HG03354 (cell line): Measurements from ENCODE around the gene KRTAP9-2.
"Not testable (repeated sequence)": the region's sequence is repeated elsewhere in the genome, so short reads cannot be mapped to it uniquely, and the experiment has no call there.

Experiments used
- ATAC-seq: cut with Tn5 transposase; IDR thresholded peaks from one replicate; pipeline ENCODE4 v1.9.1; 2021; ENCODE audit warnings: mild to moderate bottlenecking; ENCODE audit not compliant: unreplicated experiment, poor library complexity, severe bottlenecking

KRTAP9-2 gene

GRCh38 chr17:41226598-41227095 is at the start of gene KRTAP9-2:
Gene KRTAP9-2 (plus strand): TSS chr17:41226648. CDS start chr17:41226655, 7 bp downstream.
- not testable (repeated sequence) for ATAC-seq

GRCh38 chr17:41176744-41177387 is 49.6 kb upstream of the KRTAP9-2 start:
- ATAC-seq, result no peak

- ATAC-seq, result no peak
Observed at GRCh38 chr17:41177727-41178271, 48.6 kb upstream of the KRTAP9-2 start, which contains the start of gene KRTAP4-2. Gene KRTAP4-2 (minus strand): TSS chr17:41178221. CDS start chr17:41178164, 57 bp downstream.

- ATAC-seq, result no peak
Observed at GRCh38 chr17:41178341-41178740, 48.1 kb upstream of the KRTAP9-2 start.

GRCh38 chr17:41178843-41179616 is 47.4 kb upstream of the KRTAP9-2 start:
- ATAC-seq, result no peak

- no peak for ATAC-seq
Observed at GRCh38 chr17:41184480-41184961, 41.9 kb upstream of the KRTAP9-2 start, which contains the start of gene KRTAP4-1. Gene KRTAP4-1 (minus strand): TSS chr17:41184911. CDS start chr17:41184854, 57 bp downstream.

- ATAC-seq, result no peak
Observed at GRCh38 chr17:41185001-41185400, 41.4 kb upstream of the KRTAP9-2 start.

GRCh38 chr17:41186872-41187271 is 39.6 kb upstream of the KRTAP9-2 start:
- no peak for ATAC-seq

GRCh38 chr17:41189837-41190318 is 36.6 kb upstream of the KRTAP9-2 start, which contains the start of gene KRTAP9-1:
Gene KRTAP9-1 (plus strand): TSS chr17:41189887. CDS start chr17:41189887, 0 bp downstream.
- not testable (repeated sequence) for ATAC-seq

GRCh38 chr17:41190328-41190727 is 36.1 kb upstream of the KRTAP9-2 start:
- no peak for ATAC-seq

- ATAC-seq, result no peak
Observed at GRCh38 chr17:41196068-41196467, 30.4 kb upstream of the KRTAP9-2 start.

- no peak for ATAC-seq
Observed at GRCh38 chr17:41199421-41200078, 26.9 kb upstream of the KRTAP9-2 start.

GRCh38 chr17:41211845-41212466 is 14.5 kb upstream of the KRTAP9-2 start:
- no peak for ATAC-seq

GRCh38 chr17:41212524-41213169 is 13.8 kb upstream of the KRTAP9-2 start:
- ATAC-seq, result no peak

- no peak for ATAC-seq
Observed at GRCh38 chr17:41215681-41216080, 10.8 kb upstream of the KRTAP9-2 start.

- no peak for ATAC-seq
Observed at GRCh38 chr17:41223821-41224220, 2.6 kb upstream of the KRTAP9-2 start.

- ATAC-seq, result no peak
Observed at GRCh38 chr17:41226051-41226450, 397 bp upstream of the KRTAP9-2 start.

- no peak for ATAC-seq
Observed at GRCh38 chr17:41230094-41230493, 3.6 kb downstream of the KRTAP9-2 start.

- ATAC-seq, result no peak
Observed at GRCh38 chr17:41231731-41232130, 5.3 kb downstream of the KRTAP9-2 start.
